ENCODE results near the gene ATMIN. TPM values are rescaled to one million over a fixed set of nuclear protein-coding genes. Genes with fewer than 3 reads are reported as not detected.

Gene ATMIN
- total and polyA plus RNA-seq, 2 donors (not counting 3 experiments of a cell fraction or from before 2014, with no cell fraction given), result 15.0 to 22.4 TPM

- no peak overlapping the region for H3K9ac ChIP-seq (replicated peaks; ENCODE audit: extremely low read depth, insufficient read depth, low read length)
- ChIA-PET POLR2A (no interaction called here), CTCF (no interaction called here)
- dilution Hi-C loops (cut with MboI; ENCODE audit: extremely low pct_ligation_motif_present, low sequenced_read_pairs) (no loop called here), intact Hi-C loops (cut with micrococcal nuclease) (no loop called here)
- H3K4me2 ChIP-seq (ENCODE audit: insufficient read depth, low read length), result no peak overlapping the region
- no peaks in the 10 kb centered on the region for H3K4me1 ChIP-seq (ENCODE audit: control insufficient read depth, extremely low read depth, insufficient read depth, low read length)
- H3K9me1 ChIP-seq (replicated peaks; ENCODE audit: control insufficient read depth, extremely low read depth, insufficient read depth, low read length), result no peaks in the 10 kb centered on the region
- no peaks in the 10 kb centered on the region for H3K27me3 ChIP-seq (ENCODE audit: control insufficient read depth in 2 of 2, insufficient read depth in 2 of 2, low read length in 2 of 2)
- peaks cover 13 to 17% of the 10 kb centered on the region in 2 experiments for H3K36me3 ChIP-seq (ENCODE audit: control insufficient read depth in 2 of 2, extremely low read depth in 1 of 2, insufficient read depth in 2 of 2, low read length in 2 of 2)
- BruUV-seq (replicated peaks), result no TSS peak
- H3K9me3 ChIP-seq (replicated peaks; ENCODE audit: control insufficient read depth, insufficient read depth, low read length), result no peaks in the 10 kb centered on the region
- DNase-seq (ENCODE audit: low read depth, low spot score), result no peak
- H3K79me2 ChIP-seq (ENCODE audit: control insufficient read depth, insufficient read depth, low read length), result peaks cover 17% of the 10 kb centered on the region
- FAIRE-seq, result no peak
- no peak overlapping the region for H3K27ac ChIP-seq (ENCODE audit: insufficient read depth, low read depth, low read length)
- H4K20me1 ChIP-seq (replicated peaks; ENCODE audit: control insufficient read depth, extremely low read depth, insufficient read depth, low read length), result no peaks in the 10 kb centered on the region
- no peak for TF ChIP-seq MYC (IDR thresholded peaks at IDR 0.05; ENCODE audit: low read depth, low read length)
- no peak for TF ChIP-seq FOS (IDR thresholded peaks at IDR 0.05; ENCODE audit: borderline replicate concordance, insufficient read depth, low read length)
- no peak for TF ChIP-seq MAX (IDR thresholded peaks at IDR 0.05; ENCODE audit: insufficient read depth, insufficient read length)
- TF ChIP-seq GATA2 (IDR thresholded peaks at IDR 0.05; ENCODE audit: insufficient read depth, insufficient read length, low read depth, low read length), result no peak
- TF ChIP-seq EZH2 (IDR thresholded peaks at IDR 0.05; ENCODE audit: borderline replicate concordance, low read depth, low read length, severe bottlenecking), result no peak
- TF ChIP-seq CTCF (IDR thresholded peaks at IDR 0.05; ENCODE audit: extremely low read depth in 1 of 2, insufficient read depth in 1 of 2, low read depth in 1 of 2, low read length in 2 of 2), result no peak
- no peak for TF ChIP-seq POLR2A (IDR thresholded peaks at IDR 0.05; ENCODE audit: low read depth, low read length)
- TF ChIP-seq JUN (IDR thresholded peaks at IDR 0.05; ENCODE audit: borderline replicate concordance, insufficient read depth, insufficient read length, low read depth), result no peak
- no peak for TF ChIP-seq POLR2AphosphoS5 (IDR thresholded peaks at IDR 0.05; ENCODE audit: insufficient read depth, low read depth, low read length)
- H2AFZ ChIP-seq (ENCODE audit: low read depth, low read length), result no peak overlapping the region
- H3K4me3 ChIP-seq (replicated peaks in 1 of 3; ENCODE audit: insufficient read depth in 1 of 3, low read depth in 1 of 3, low read length in 3 of 3), result no peak overlapping the region
Observed at GRCh38 chr16:81042821-81043220, 7.2 kb downstream of the ATMIN start.

All from endothelial cell of umbilical vein (primary cell).